ENCODE measurements around the gene EEA1.

GRCh38 chr12:92908108-92908507 lies 21.0 kb downstream of the EEA1 start:
- TF ChIP-seq CTCF (IDR thresholded peaks at IDR 0.05): no peak
- no peak for TF ChIP-seq POLR2AphosphoS2 (conservative IDR thresholded peaks at IDR 0.05; ENCODE audit: low read length)

Measured in A549 (cell line).